ENCODE measurements around the gene WIPI1.

GRCh38 chr17:68399638-68400403 is 57.5 kb downstream of the WIPI1 start:
- TF ChIP-seq, protein P1, sequence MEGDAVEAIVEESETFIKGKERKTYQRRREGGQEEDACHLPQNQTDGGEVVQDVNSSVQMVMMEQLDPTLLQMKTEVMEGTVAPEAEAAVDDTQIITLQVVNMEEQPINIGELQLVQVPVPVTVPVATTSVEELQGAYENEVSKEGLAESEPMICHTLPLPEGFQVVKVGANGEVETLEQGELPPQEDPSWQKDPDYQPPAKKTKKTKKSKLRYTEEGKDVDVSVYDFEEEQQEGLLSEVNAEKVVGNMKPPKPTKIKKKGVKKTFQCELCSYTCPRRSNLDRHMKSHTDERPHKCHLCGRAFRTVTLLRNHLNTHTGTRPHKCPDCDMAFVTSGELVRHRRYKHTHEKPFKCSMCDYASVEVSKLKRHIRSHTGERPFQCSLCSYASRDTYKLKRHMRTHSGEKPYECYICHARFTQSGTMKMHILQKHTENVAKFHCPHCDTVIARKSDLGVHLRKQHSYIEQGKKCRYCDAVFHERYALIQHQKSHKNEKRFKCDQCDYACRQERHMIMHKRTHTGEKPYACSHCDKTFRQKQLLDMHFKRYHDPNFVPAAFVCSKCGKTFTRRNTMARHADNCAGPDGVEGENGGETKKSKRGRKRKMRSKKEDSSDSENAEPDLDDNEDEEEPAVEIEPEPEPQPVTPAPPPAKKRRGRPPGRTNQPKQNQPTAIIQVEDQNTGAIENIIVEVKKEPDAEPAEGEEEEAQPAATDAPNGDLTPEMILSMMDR (conservative IDR thresholded peaks at IDR 0.05; ENCODE audit: low read depth, low read length), result no peak
- no peak for TF ChIP-seq EZH2 (IDR thresholded peaks at IDR 0.05; ENCODE audit: borderline replicate concordance, low read depth, low read length, poor library complexity, severe bottlenecking)

All from A673 (cell line).